Measurements from ENCODE around the gene CHMP4A. TPM values are rescaled to one million over a fixed set of nuclear protein-coding genes. Genes with fewer than 3 reads are reported as not detected.
A peak's percentile ranks its signal among the peaks of the same experiment; 100 is the strongest.

The CHMP4A gene
- total RNA-seq, 1 experiment from 2014 or later, result 17.6 TPM

GRCh38 chr14:24172871-24173281, 40.4 kb downstream of the CHMP4A start:
- DNase-seq, result no peak
- no peaks in the 10 kb centered on the region for H3K27me3 ChIP-seq (ENCODE audit: control insufficient read depth, insufficient read depth, low read length)
- H3K4me3 ChIP-seq (ENCODE audit: insufficient read depth, low read depth, low read length), result no peak overlapping the region; the same call in 1 of the 2 replicates
- peaks cover 7% of the 10 kb centered on the region for H3K36me3 ChIP-seq (replicated peaks; ENCODE audit: control insufficient read depth, insufficient read depth, low read length)

- peaks cover 7% of the 10 kb centered on the region for H3K36me3 ChIP-seq (replicated peaks; ENCODE audit: control insufficient read depth, insufficient read depth, low read length)
- H3K4me3 ChIP-seq (ENCODE audit: insufficient read depth, low read depth, low read length), result peak overlapping the region; percentile 69
- no peak for DNase-seq
- no peaks in the 10 kb centered on the region for H3K27me3 ChIP-seq (ENCODE audit: control insufficient read depth, insufficient read depth, low read length)
Measured at GRCh38 chr14:24172261-24172860, 40.9 kb downstream of the CHMP4A start.

- H3K4me3 ChIP-seq (ENCODE audit: insufficient read depth, low read depth, low read length), result peak within 1 kb of the TSS; percentile 69
- H3K27me3 ChIP-seq (ENCODE audit: control insufficient read depth, insufficient read depth, low read length), result no peaks in the 10 kb centered on the region
- peaks cover 5% of the 10 kb centered on the region for H3K36me3 ChIP-seq (replicated peaks; ENCODE audit: control insufficient read depth, insufficient read depth, low read length)
- peak; percentile 100 for DNase-seq
Measured at GRCh38 chr14:24171422-24172260, 41.6 kb downstream of the CHMP4A start, which contains the start of gene REC8. TSS of gene REC8 (plus strand) at chr14:24172080. CDS start at chr14:24172553, 473 bp downstream.

GRCh38 chr14:24167469-24168114, 45.7 kb downstream of the CHMP4A start:
- Histone ChIP-seq H3K4me3 (ENCODE audit: insufficient read depth, low read depth, low read length) (no peak overlapping the region), H3K36me3 (replicated peaks; ENCODE audit: control insufficient read depth, insufficient read depth, low read length) (peaks cover 10% of the 10 kb centered on the region), H3K27me3 (ENCODE audit: control insufficient read depth, insufficient read depth, low read length) (no peaks in the 10 kb centered on the region)
- DNase-seq, result no peak

GRCh38 chr14:24165785-24166184, 47.5 kb downstream of the CHMP4A start:
- no peak for DNase-seq
- no peak overlapping the region for H3K4me3 ChIP-seq (ENCODE audit: insufficient read depth, low read depth, low read length)
- H3K27me3 ChIP-seq (ENCODE audit: control insufficient read depth, insufficient read depth, low read length), result no peaks in the 10 kb centered on the region
- peaks cover 10% of the 10 kb centered on the region for H3K36me3 ChIP-seq (replicated peaks; ENCODE audit: control insufficient read depth, insufficient read depth, low read length)

GRCh38 chr14:24164518-24164991, 48.7 kb downstream of the CHMP4A start:
- no peak for DNase-seq

GRCh38 chr14:24162093-24162492, 51.2 kb downstream of the CHMP4A start:
- no peak for DNase-seq
- Histone ChIP-seq H3K27me3 (ENCODE audit: control insufficient read depth, insufficient read depth, low read length) (no peaks in the 10 kb centered on the region), H3K4me3 (ENCODE audit: insufficient read depth, low read depth, low read length) (no peak overlapping the region)

More at GRCh38 chr14:24164518-24164991, 48.7 kb downstream of the CHMP4A start:
- H3K36me3 ChIP-seq (replicated peaks; ENCODE audit: control insufficient read depth, insufficient read depth, low read length), result peaks cover 13% of the 10 kb centered on the region
- H3K27me3 ChIP-seq (ENCODE audit: control insufficient read depth, insufficient read depth, low read length), result no peaks in the 10 kb centered on the region
- H3K4me3 ChIP-seq (ENCODE audit: insufficient read depth, low read depth, low read length), result no peak overlapping the region

GRCh38 chr14:24160850-24161804, 52.2 kb downstream of the CHMP4A start, which contains the start of gene IRF9:
TSS of gene IRF9 (plus strand) at chr14:24161265. CDS start at chr14:24162145, 880 bp downstream.
- DNase-seq, result peak; percentile 98
- Histone ChIP-seq H3K4me3 (ENCODE audit: insufficient read depth, low read depth, low read length) (peak within 1 kb of the TSS; percentile 41), H3K36me3 (replicated peaks; ENCODE audit: control insufficient read depth, insufficient read depth, low read length) (peaks cover 33% of the 10 kb centered on the region), H3K27me3 (ENCODE audit: control insufficient read depth, insufficient read depth, low read length) (no peaks in the 10 kb centered on the region)

More at GRCh38 chr14:24162093-24162492, 51.2 kb downstream of the CHMP4A start:
- H3K36me3 ChIP-seq (replicated peaks; ENCODE audit: control insufficient read depth, insufficient read depth, low read length), result peaks cover 28% of the 10 kb centered on the region

- DNase-seq, result no peak
- Histone ChIP-seq H3K4me3 (ENCODE audit: insufficient read depth, low read depth, low read length) (no peak overlapping the region), H3K36me3 (replicated peaks; ENCODE audit: control insufficient read depth, insufficient read depth, low read length) (peaks cover 38% of the 10 kb centered on the region), H3K27me3 (ENCODE audit: control insufficient read depth, insufficient read depth, low read length) (no peaks in the 10 kb centered on the region)
Measured at GRCh38 chr14:24160499-24160849, 52.8 kb downstream of the CHMP4A start.

- Histone ChIP-seq H3K4me3 (ENCODE audit: insufficient read depth, low read depth, low read length) (no peak overlapping the region), H3K36me3 (replicated peaks; ENCODE audit: control insufficient read depth, insufficient read depth, low read length) (peaks cover 40% of the 10 kb centered on the region), H3K27me3 (ENCODE audit: control insufficient read depth, insufficient read depth, low read length) (no peaks in the 10 kb centered on the region)
- no peak for DNase-seq
Measured at GRCh38 chr14:24159777-24160498, 53.4 kb downstream of the CHMP4A start.

Other genes starting within 250 kb of the CHMP4A start
- 8.0 and 12.2 TPM in 2 replicates for gene DHRS4L2, start 224.6 kb downstream of the CHMP4A start, total RNA-seq (2014; rRNA removed; shearing (Covaris generic))
- 2.3 and 6.5 TPM in 2 replicates for gene CARMIL3, start 161.5 kb downstream of the CHMP4A start, total RNA-seq (2014; rRNA removed; shearing (Covaris generic))
- 0.04 TPM in 1 of 2 replicates, not detected in the other for gene CPNE6, start 141.9 kb downstream of the CHMP4A start, total RNA-seq (2014; rRNA removed; shearing (Covaris generic))
- gene PCK2, start 119.2 kb downstream of the CHMP4A start, total RNA-seq (2014; rRNA removed; shearing (Covaris generic)), result 73.7 and 80.1 TPM in 2 replicates
- gene DCAF11, start 98.7 kb downstream of the CHMP4A start, total RNA-seq (2014; rRNA removed; shearing (Covaris generic)), result 70.4 and 90.1 TPM in 2 replicates
- gene NRL, start 98.5 kb downstream of the CHMP4A start, total RNA-seq (2014; rRNA removed; shearing (Covaris generic)), result 0.87 and 2.1 TPM in 2 replicates
- not detected in 2 replicates for gene FITM1, start 82.8 kb downstream of the CHMP4A start, total RNA-seq (2014; rRNA removed; shearing (Covaris generic))
- gene PSME1, start 77.3 kb downstream of the CHMP4A start, total RNA-seq (2014; rRNA removed; shearing (Covaris generic)), result 46.9 and 49.3 TPM in 2 replicates
- gene EMC9, start 71.9 kb downstream of the CHMP4A start, total RNA-seq (2014; rRNA removed; shearing (Covaris generic)), result 25.7 and 35.9 TPM in 2 replicates
- gene PSME2, start 66.9 kb downstream of the CHMP4A start, total RNA-seq (2014; rRNA removed; shearing (Covaris generic)), result 129 and 134 TPM in 2 replicates
- 67.7 and 75.0 TPM in 2 replicates for gene RNF31, start 66.0 kb downstream of the CHMP4A start, total RNA-seq (2014; rRNA removed; shearing (Covaris generic))
- gene IRF9, start 52.2 kb downstream of the CHMP4A start, total RNA-seq (2014; rRNA removed; shearing (Covaris generic)), result 8.1 and 11.2 TPM in 2 replicates
- gene REC8, start 41.4 kb downstream of the CHMP4A start, total RNA-seq (2014; rRNA removed; shearing (Covaris generic)), result 5.6 and 5.9 TPM in 2 replicates
- gene IPO4, start 24.7 kb downstream of the CHMP4A start, total RNA-seq (2014; rRNA removed; shearing (Covaris generic)), result 139 and 149 TPM in 2 replicates
- gene TM9SF1, start 18.0 kb downstream of the CHMP4A start, total RNA-seq (2014; rRNA removed; shearing (Covaris generic)), result 27.4 and 35.2 TPM in 2 replicates
- gene TSSK4, start 7.8 kb downstream of the CHMP4A start, total RNA-seq (2014; rRNA removed; shearing (Covaris generic)), result not detected in 2 replicates
- gene MDP1, start 2.6 kb upstream of the CHMP4A start, total RNA-seq (2014; rRNA removed; shearing (Covaris generic)), result 18.6 and 23.6 TPM in 2 replicates
- 195 and 203 TPM in 2 replicates for gene NEDD8, start 18.9 kb upstream of the CHMP4A start, total RNA-seq (2014; rRNA removed; shearing (Covaris generic))
- 81.6 and 104 TPM in 2 replicates for gene GMPR2, start 19.4 kb upstream of the CHMP4A start, total RNA-seq (2014; rRNA removed; shearing (Covaris generic))
- gene TINF2, start 29.1 kb upstream of the CHMP4A start, total RNA-seq (2014; rRNA removed; shearing (Covaris generic)), result 46.9 and 52.2 TPM in 2 replicates
- gene TGM1, start 49.7 kb upstream of the CHMP4A start, total RNA-seq (2014; rRNA removed; shearing (Covaris generic)), result 0.21 and 3.1 TPM in 2 replicates
- gene RABGGTA, start 58.1 kb upstream of the CHMP4A start, total RNA-seq (2014; rRNA removed; shearing (Covaris generic)), result 22.8 and 25.9 TPM in 2 replicates
- gene DHRS1, start 86.3 kb upstream of the CHMP4A start, total RNA-seq (2014; rRNA removed; shearing (Covaris generic)), result 13.5 and 18.8 TPM in 2 replicates
- 27.2 and 32.4 TPM in 2 replicates for gene NOP9, start 86.4 kb upstream of the CHMP4A start, total RNA-seq (2014; rRNA removed; shearing (Covaris generic))
- gene CIDEB, start 94.5 kb upstream of the CHMP4A start, total RNA-seq (2014; rRNA removed; shearing (Covaris generic)), result 0.48 TPM in 1 of 2 replicates, not detected in the other
- gene LTB4R2, start 96.7 kb upstream of the CHMP4A start, total RNA-seq (2014; rRNA removed; shearing (Covaris generic)), result 4.8 and 7.8 TPM in 2 replicates
- 4.2 and 5.0 TPM in 2 replicates for gene LTB4R, start 98.0 kb upstream of the CHMP4A start, total RNA-seq (2014; rRNA removed; shearing (Covaris generic))
- 0.17 TPM in 1 of 2 replicates, not detected in the other for gene ADCY4, start 121.6 kb upstream of the CHMP4A start, total RNA-seq (2014; rRNA removed; shearing (Covaris generic))
- not detected in 2 replicates for gene RIPK3, start 126.5 kb upstream of the CHMP4A start, total RNA-seq (2014; rRNA removed; shearing (Covaris generic))
- gene NFATC4, start 154.7 kb upstream of the CHMP4A start, total RNA-seq (2014; rRNA removed; shearing (Covaris generic)), result 12.2 and 28.3 TPM in 2 replicates
- gene NYNRIN, start 185.5 kb upstream of the CHMP4A start, total RNA-seq (2014; rRNA removed; shearing (Covaris generic)), result 3.6 and 6.1 TPM in 2 replicates
- 0.24 and 1.5 TPM in 2 replicates for gene CBLN3, start 216.2 kb upstream of the CHMP4A start, total RNA-seq (2014; rRNA removed; shearing (Covaris generic))
- gene KHNYN, start 216.5 kb upstream of the CHMP4A start, total RNA-seq (2014; rRNA removed; shearing (Covaris generic)), result 24.8 and 27.4 TPM in 2 replicates
- 23.5 and 26.7 TPM in 2 replicates for gene SDR39U1, start 229.3 kb upstream of the CHMP4A start, total RNA-seq (2014; rRNA removed; shearing (Covaris generic))

All from H7 (cell line).